Colon (tissue), 2 donors: Measurements from ENCODE around the gene UST.
"Not testable (repeated sequence)": the region's sequence is repeated elsewhere in the genome, so short reads cannot be mapped to it uniquely, and the experiment has no call there.

Experiments used
- FAIRE-seq: peaks from 2 replicates; lab custom pipeline; 2012; peaks lifted over from hg19 to GRCh38; lab: Jason Lieb, UNC
- donor health status: control.
- donor health status: control.

The UST gene

DNA sequence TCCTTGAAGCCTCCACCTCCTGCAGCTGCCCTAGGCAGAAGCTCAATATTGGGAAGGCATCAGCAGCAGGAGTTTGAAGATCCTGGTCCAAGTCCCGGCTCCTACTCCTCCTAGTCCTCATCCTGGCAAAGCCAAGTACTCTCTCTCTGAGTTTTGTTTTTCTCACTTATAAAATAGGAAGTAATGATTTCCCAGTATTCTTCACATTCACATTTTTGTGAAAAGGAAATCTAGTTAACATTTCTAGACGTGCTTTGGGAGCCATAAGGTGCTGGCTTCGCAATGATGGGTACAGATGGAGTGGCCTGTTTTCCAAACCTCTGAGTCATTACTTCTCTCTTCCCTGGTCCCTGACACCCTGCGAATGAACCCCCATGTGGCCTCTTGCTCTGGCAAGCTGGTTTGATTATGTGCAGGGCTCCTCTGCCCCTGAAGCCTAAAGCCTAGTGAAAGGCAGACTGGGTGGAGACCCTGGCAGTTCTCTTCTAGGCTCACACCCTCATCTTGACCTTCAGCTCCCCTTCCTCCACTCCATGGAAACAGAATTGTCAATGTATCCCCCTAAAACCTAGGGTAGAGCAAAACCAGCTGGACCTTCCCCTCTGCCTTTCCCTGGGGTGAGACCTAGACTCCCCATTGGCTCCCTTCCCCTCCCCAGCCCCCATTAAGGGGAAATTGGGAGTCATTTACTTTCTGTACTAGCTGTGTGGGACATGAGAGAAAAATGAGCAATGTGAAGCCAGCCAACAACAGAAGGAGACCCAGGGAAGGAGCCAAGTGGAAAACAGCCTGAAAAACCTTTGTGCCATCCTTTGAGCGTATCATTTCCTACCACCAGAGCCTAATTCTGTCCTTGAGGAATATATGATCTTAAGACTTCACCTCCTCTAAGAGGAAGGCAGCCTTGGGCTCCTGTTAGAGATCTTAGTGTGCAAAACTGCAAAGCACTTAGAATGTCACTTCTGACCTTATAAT lies 158.4 kb downstream of the UST start:
- FAIRE-seq = no peak

GRCh38 chr6:148905901-148906300 lies 159.1 kb downstream of the UST start:
- no peak for FAIRE-seq

DNA sequence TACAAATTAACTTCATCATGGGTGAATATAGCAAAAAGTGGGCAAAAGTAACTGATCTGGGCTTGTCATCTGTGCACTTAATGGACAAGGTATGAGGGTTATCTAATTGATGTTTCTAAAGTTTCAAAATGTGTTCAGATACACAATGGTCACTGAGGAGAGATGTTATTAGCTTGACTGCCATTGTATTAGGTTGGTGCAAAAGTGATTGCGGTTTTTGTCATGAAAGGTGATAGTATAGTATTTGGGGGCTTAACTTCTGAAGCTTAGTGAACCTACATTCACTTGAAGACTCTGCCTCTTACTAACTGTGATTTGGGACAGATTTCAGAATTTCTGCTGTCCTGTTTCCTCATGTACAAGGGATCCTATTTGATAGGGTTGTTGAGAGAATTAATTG lies 159.6 kb downstream of the UST start:
- no peak for FAIRE-seq

- FAIRE-seq = no peak
Observed at GRCh38 chr6:148907573-148907972, 160.7 kb downstream of the UST start.

- no peak for FAIRE-seq
Observed at GRCh38 chr6:148912252-148912651, 165.4 kb downstream of the UST start.

GRCh38 chr6:148915810-148916209 lies 169.0 kb downstream of the UST start:
- no peak for FAIRE-seq

DNA sequence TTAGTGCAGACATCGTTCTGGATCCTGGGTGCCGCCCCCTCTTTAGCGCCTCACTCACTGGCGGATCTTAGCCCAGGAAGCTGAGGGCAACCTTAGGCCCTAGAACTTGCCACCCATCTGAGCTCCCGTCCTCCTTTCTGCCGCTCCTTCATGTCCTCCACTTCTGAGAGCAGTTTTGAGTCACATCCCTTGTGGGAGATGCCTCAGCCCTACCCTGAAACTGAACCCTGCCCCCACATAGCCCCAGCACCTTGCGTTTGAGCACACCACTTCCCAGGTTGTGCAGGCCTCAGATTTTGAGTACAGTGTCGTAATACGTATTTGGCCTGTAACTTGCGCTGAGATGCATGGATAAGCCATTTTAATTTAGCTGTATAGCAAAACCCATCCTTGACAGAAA lies 169.7 kb downstream of the UST start:
- FAIRE-seq = not testable (repeated sequence)

GRCh38 chr6:148924226-148925012 lies 177.6 kb downstream of the UST start:
- no peak for FAIRE-seq

DNA sequence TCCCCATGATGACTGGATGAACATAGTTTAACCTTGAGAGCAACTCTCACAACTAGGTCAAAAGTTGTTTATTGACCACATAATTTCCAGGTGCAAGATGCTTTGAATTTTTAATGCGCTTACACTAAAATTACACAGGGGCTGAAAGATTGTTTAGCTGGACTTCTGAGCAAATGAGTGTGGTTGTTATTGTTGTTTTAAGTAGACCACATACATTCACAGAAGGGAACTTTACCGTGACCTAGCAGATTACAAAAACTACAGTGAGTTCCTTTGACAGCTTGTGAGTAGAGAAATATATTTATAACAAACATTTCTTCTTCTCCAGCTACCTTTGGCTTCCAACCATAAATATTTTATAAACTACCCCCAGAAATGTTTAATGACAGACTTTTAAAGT lies 178.9 kb downstream of the UST start:
- FAIRE-seq = no peak

DNA sequence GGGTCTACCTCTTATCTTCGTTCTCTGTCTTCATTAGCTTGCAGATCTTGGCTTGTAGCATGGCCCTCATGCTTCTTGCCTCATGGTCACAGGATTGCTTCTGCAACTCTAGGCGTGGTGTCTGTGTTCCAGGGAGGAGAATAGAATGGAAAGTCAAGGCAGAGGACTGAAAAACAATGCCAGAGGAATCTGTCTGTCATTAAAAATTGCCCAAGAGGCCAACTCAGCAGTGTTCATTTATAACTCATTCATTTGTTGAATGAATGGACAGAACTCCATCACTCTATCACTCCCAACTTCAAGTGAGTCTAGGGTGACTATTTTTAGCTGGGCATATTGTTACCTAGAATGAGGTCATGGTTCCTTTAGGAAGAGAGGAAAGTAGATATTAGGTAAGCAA lies 179.6 kb downstream of the UST start:
- FAIRE-seq = no peak

- FAIRE-seq = no peak
Observed at GRCh38 chr6:148927586-148927985, 180.8 kb downstream of the UST start.

- FAIRE-seq = no peak
Observed at GRCh38 chr6:148928811-148929210, 182.0 kb downstream of the UST start.

DNA sequence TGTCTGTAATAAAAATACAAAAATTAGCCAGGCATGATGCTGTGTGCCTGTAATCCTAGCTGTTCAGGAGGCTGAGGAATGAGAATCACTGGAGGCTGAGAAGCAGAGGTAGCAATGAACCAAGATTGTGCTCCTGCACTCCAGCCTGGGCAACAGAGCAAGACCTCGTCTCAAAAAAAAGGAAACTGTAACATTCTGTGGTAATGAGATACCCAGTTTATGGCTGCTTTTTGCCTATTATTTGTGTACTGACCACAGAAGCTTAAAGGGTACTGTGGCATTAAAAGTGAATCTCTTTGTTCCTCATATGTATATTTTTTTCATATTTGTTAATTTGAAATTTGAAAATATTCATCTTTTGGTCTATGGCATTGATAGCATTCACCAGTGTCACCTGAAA lies 185.4 kb downstream of the UST start:
- FAIRE-seq = no peak

DNA sequence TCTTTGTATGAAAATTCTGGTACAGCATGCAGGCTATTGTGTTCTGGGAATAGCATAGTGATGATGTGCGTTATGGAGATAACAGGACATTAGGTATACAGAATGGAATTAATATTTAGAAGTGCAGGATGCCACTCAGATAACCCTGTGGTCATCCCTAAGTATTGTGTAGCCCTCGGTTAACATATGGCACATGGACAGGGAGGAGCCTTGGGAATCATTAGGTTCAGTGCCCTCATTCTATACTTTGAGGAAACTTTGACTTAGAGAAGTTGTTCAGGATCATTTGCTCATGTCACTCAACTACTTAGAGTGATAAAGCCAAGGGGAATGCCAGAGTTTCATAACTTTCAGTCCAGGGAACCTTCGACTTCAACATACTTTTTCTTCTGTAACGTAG lies 185.9 kb downstream of the UST start:
- no peak for FAIRE-seq

- FAIRE-seq = no peak
Observed at GRCh38 chr6:148934539-148934938, 187.7 kb downstream of the UST start.

GRCh38 chr6:148934961-148935360 lies 188.1 kb downstream of the UST start:
- no peak for FAIRE-seq

DNA sequence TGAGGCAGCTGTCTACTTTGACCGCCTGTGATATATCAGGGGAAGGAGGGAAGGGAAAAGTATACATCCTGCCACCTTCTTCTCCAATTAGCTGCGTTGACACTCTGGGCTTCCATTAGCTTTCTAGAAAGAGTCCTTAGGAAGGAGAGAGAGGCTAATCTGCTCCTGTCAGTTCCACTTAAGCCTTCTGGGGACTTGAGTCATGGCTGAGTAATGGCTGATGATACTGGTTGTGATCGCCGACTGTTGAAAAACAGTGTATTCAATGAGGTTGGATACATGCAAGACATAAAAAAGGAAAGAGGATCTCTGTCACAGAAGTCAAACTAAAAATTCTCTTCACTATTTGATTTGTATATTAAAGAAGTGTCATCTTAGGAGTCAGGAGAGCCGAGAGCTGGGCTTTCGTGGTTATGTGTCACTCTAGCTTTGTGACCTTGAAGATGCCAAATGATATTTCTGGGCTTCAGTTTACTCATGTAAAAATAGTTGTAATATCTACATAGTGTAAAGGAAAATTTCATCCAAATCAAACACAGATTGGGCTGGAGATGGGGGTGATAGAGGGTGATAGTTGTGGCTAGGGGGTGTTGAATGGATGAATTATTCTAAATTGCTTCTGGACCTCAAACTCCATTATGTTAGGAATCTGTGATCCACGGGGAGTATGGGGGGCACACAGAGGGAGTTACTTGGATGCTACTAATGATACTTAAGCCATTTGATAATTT lies 189.0 kb downstream of the UST start:
- FAIRE-seq = no peak

- no peak for FAIRE-seq
Observed at GRCh38 chr6:148943451-148943850, 196.6 kb downstream of the UST start.

- no peak for FAIRE-seq
Observed at GRCh38 chr6:148944608-148945007, 197.8 kb downstream of the UST start.

DNA sequence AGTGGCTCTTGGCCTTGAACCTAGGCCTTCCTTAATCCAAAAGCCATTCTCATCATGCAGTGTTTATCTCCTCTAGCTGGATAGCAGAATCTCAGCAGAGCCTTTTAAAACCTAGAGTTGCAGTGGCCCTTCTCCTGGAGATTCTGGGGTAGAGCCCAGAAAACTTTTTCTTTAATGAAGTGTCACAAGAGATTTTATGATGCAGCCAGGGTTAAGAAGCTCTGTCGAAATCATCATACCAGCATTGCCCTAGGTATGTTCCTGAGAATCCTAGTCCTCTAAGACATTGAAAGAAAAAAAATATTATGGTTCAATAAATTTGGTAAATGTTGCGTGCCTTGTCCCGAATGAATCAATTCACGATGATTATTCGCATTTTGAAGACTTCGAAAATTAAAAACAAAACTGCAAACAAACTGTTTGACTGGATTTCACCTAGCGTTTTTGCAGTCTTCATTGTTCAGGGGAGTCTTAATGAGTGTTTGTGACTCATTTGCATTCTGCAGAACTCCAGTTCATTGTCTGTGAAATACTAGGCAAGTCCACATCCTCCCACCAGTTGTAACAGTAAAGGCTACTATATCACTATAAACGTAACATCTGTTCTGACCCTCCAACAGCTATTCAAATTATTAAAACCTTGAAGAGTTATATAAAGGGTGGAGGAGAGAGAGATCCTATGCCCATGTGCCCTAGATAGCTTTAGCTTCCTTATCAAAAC lies 198.6 kb downstream of the UST start:
- no peak for FAIRE-seq

- no peak for FAIRE-seq
Observed at GRCh38 chr6:148947621-148948444, 201.0 kb downstream of the UST start.
